Lung microvascular endothelial cell (primary cell): ENCODE results near the gene PARP15. TPM values are rescaled to one million over a fixed set of nuclear protein-coding genes. Genes with fewer than 3 reads are reported as not detected.

Source experiments
- DNase-seq, 2 donors: peaks; one replicate each; pipeline versions ENCODE4 v3.0.0 to v3.0.0-alpha.2; 2010; ENCODE audit warnings: low read depth in 2 of 2
- total RNA-seq: library from RNA; depleted of rRNA; stranded (reverse); fragments of >200 nt; gene quantifications from 2 replicates; pipeline ENCODE4 v1.2.1, GENCODE V29; 2014

PARP15 gene
- total RNA-seq, 1 donor from 2014 or later = 0.40 TPM

GRCh38 chr3:122572940-122573412 lies 4.5 kb upstream of the PARP15 start:
- DNase-seq = peak; percentile 50 to 73

GRCh38 chr3:122576174-122576940 lies 1.1 kb upstream of the PARP15 start:
- no peak for DNase-seq

GRCh38 chr3:122578069-122578740 lies 755 bp downstream of the PARP15 start:
- no peak for DNase-seq

- DNase-seq = peak; percentile 25 to 74
Observed at GRCh38 chr3:122580470-122580869, 3.0 kb downstream of the PARP15 start.

GRCh38 chr3:122581622-122582021 lies 4.2 kb downstream of the PARP15 start:
- no peak for DNase-seq

GRCh38 chr3:122582390-122582789 lies 4.9 kb downstream of the PARP15 start:
- no peak for DNase-seq

GRCh38 chr3:122586098-122586497 lies 8.6 kb downstream of the PARP15 start:
- no peak for DNase-seq

GRCh38 chr3:122586773-122587485 lies 9.5 kb downstream of the PARP15 start:
- no peak for DNase-seq

- DNase-seq = no peak
Observed at GRCh38 chr3:122587572-122587971, 10.1 kb downstream of the PARP15 start.

GRCh38 chr3:122589297-122589696 lies 11.8 kb downstream of the PARP15 start:
- DNase-seq = no peak

- DNase-seq = no peak
Observed at GRCh38 chr3:122590610-122591009, 13.2 kb downstream of the PARP15 start.

GRCh38 chr3:122594025-122594424 lies 16.6 kb downstream of the PARP15 start:
- DNase-seq = no peak

GRCh38 chr3:122598151-122598550 lies 20.7 kb downstream of the PARP15 start:
- no peak for DNase-seq

GRCh38 chr3:122598556-122598955 lies 21.1 kb downstream of the PARP15 start:
- DNase-seq = no peak

- DNase-seq = no peak
Observed at GRCh38 chr3:122602011-122602710, 24.7 kb downstream of the PARP15 start.

- no peak for DNase-seq
Observed at GRCh38 chr3:122603056-122603455, 25.6 kb downstream of the PARP15 start.

GRCh38 chr3:122606330-122606729 lies 28.9 kb downstream of the PARP15 start:
- no peak for DNase-seq

- no peak for DNase-seq
Observed at GRCh38 chr3:122608916-122609315, 31.5 kb downstream of the PARP15 start.

- peak in 1 of 2 donors; percentile 87 for DNase-seq
Observed at GRCh38 chr3:122609798-122610559, 32.5 kb downstream of the PARP15 start.

- peak in 1 of 2 donors; percentile 6 for DNase-seq
Observed at GRCh38 chr3:122612696-122613095, 35.2 kb downstream of the PARP15 start.

- DNase-seq = no peak
Observed at GRCh38 chr3:122615303-122615702, 37.9 kb downstream of the PARP15 start.
